ENCODE results near the gene PAPLN. TPM values are rescaled to one million over a fixed set of nuclear protein-coding genes. Genes with fewer than 3 reads are reported as not detected.
A peak's percentile ranks its signal among the peaks of the same experiment; 100 is the strongest.

PAPLN gene
- total and polyA plus RNA-seq, 7 donors, result 0.26 to 0.79 (median 0.44) TPM

GRCh38 chr14:73245480-73246325, 8.4 kb downstream of the PAPLN start:
- intact Hi-C loops (cut with DNase I), result no loop called here
- H3K4me1 ChIP-seq, result no peaks in the 10 kb centered on the region
- TF ChIP-seq, protein P1, sequence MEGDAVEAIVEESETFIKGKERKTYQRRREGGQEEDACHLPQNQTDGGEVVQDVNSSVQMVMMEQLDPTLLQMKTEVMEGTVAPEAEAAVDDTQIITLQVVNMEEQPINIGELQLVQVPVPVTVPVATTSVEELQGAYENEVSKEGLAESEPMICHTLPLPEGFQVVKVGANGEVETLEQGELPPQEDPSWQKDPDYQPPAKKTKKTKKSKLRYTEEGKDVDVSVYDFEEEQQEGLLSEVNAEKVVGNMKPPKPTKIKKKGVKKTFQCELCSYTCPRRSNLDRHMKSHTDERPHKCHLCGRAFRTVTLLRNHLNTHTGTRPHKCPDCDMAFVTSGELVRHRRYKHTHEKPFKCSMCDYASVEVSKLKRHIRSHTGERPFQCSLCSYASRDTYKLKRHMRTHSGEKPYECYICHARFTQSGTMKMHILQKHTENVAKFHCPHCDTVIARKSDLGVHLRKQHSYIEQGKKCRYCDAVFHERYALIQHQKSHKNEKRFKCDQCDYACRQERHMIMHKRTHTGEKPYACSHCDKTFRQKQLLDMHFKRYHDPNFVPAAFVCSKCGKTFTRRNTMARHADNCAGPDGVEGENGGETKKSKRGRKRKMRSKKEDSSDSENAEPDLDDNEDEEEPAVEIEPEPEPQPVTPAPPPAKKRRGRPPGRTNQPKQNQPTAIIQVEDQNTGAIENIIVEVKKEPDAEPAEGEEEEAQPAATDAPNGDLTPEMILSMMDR (IDR thresholded peaks at IDR 0.05), result no peak
- no peak overlapping the region for H3K27ac ChIP-seq
- DNase-seq (peak; percentile 67 to 71), ATAC-seq (peak; percentile 42 to 65 (median 64))
- H3K9me3 ChIP-seq, result no peaks in the 10 kb centered on the region
- peak overlapping the region; percentile 59 for H3K4me3 ChIP-seq
- peaks cover 0 to 48% (median 21%) of the 10 kb centered on the region in 3 donors for H3K27me3 ChIP-seq (ENCODE audit: insufficient read depth in 3 of 3, low read length in 2 of 3)
- no peaks in the 10 kb centered on the region for H3K36me3 ChIP-seq (ENCODE audit: insufficient read depth in 1 of 2, low read depth in 1 of 2)
- WGBS, 3 donors, result 10 to 12% (median 11%) methylated on average over 46 to 64 of the region's 64 CpGs

DNA sequence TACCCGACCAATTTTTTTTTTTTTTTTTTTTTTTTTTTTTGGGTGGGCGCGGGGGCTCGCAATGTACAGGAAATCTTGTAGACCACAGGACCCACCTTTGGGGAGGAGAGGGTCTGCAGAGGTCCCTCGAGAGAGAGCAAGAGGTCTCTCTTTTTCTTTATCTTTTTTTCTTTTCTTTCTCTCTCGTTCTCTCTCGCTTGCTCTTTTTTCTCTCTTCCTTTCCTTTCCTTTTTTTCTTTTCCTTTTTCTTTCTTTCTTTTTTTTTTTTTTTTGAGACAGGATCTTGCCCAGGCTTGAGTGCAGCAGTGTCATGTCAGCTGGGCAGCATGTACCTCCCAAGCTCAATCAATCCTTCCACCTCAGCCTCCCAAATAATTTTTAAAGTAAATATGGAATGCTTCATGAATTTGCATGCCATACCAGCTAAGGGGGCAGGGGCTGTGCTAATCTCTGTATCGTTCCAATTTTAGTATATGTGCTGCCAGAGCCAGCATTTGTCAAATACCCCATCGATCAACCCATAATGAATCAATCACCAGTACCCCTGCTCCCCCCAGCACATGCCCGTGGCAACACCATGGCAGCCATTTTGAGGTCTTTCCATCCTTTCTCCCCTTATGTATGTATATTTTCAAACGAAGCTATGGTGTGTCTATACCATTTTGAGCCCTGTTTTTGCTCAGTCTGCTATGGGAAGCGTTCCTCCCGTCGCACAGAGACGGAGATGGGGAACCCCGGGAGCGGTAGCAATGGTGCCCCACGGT, 9.3 kb downstream of the PAPLN start:
- 64 to 74% (median 73%) methylated on average over 15 to 18 of the region's 18 CpGs for WGBS, 3 donors
- peak overlapping the region; percentile 59 for H3K4me3 ChIP-seq
- H3K27ac ChIP-seq, result no peak overlapping the region
- TF ChIP-seq, protein P1 (IDR thresholded peaks at IDR 0.05), result no peak
- H3K4me1 ChIP-seq, result no peaks in the 10 kb centered on the region
- intact Hi-C loops (cut with DNase I), result no loop called here
- H3K9me3 ChIP-seq, result no peaks in the 10 kb centered on the region
- H3K36me3 ChIP-seq (ENCODE audit: insufficient read depth in 1 of 2, low read depth in 1 of 2), result no peaks in the 10 kb centered on the region
- DNase-seq (peak in 1 of 2 donors; percentile 8), ATAC-seq (no peak)
- peaks cover 0 to 43% (median 21%) of the 10 kb centered on the region in 3 donors for H3K27me3 ChIP-seq (ENCODE audit: insufficient read depth in 3 of 3, low read length in 2 of 3)

GRCh38 chr14:73248108-73248868, 11.0 kb downstream of the PAPLN start:
- peak in 1 of 2 donors; percentile 16 for DNase-seq

GRCh38 chr14:73249108-73249507, 11.8 kb downstream of the PAPLN start:
- DNase-seq, result no peak
- Histone ChIP-seq H3K36me3 (ENCODE audit: insufficient read depth in 1 of 2, low read depth in 1 of 2) (no peaks in the 10 kb centered on the region), H3K9me3 (no peaks in the 10 kb centered on the region), H3K27me3 (ENCODE audit: insufficient read depth in 3 of 3, low read length in 2 of 3) (peaks cover 0 to 29% (median 15%) of the 10 kb centered on the region in 3 donors), H3K4me1 (no peaks in the 10 kb centered on the region), H3K4me3 (no peak overlapping the region), H3K27ac (no peak overlapping the region)
- TF ChIP-seq, protein P1 (IDR thresholded peaks at IDR 0.05), result no peak
- 90 to 100% (median 97%) methylated on average over 1 of the region's 1 CpG for WGBS, 3 donors
- no peak for ATAC-seq
- intact Hi-C loops (cut with DNase I), result no loop called here

More at GRCh38 chr14:73248108-73248868, 11.0 kb downstream of the PAPLN start:
- H3K4me3 ChIP-seq, result no peak overlapping the region
- 50 to 67% (median 63%) methylated on average over 7 to 9 of the region's 9 CpGs for WGBS, 3 donors
- no peaks in the 10 kb centered on the region for H3K36me3 ChIP-seq (ENCODE audit: insufficient read depth in 1 of 2, low read depth in 1 of 2)
- ATAC-seq, result no peak
- no peaks in the 10 kb centered on the region for H3K9me3 ChIP-seq
- H3K27ac ChIP-seq, result no peak overlapping the region
- intact Hi-C loops (cut with DNase I), result no loop called here
- H3K27me3 ChIP-seq (ENCODE audit: insufficient read depth in 3 of 3, low read length in 2 of 3), result peaks cover 0 to 36% (median 16%) of the 10 kb centered on the region in 3 donors
- TF ChIP-seq, protein P1 (IDR thresholded peaks at IDR 0.05), result no peak
- H3K4me1 ChIP-seq, result no peaks in the 10 kb centered on the region

All from psoas muscle (tissue), 8 donors.